Medulla oblongata (tissue), 1 donor: Measurements from ENCODE around the gene LAPTM4A.
"Not testable (repeated sequence)": the region's sequence is repeated elsewhere in the genome, so short reads cannot be mapped to it uniquely, and the experiment has no call there.

ENCODE experiments used
- DNase-seq: peaks from one replicate; pipeline ENCODE4 v3.0.0-alpha.2; 2015; ENCODE audit errors: extremely low spot score

Gene LAPTM4A

GRCh38 chr2:20051532-20052228 is at the start of gene LAPTM4A:
Gene LAPTM4A (minus strand): TSS chr2:20051628. CDS start chr2:20051520, 108 bp downstream.
- DNase-seq, result peak; percentile 100

DNA sequence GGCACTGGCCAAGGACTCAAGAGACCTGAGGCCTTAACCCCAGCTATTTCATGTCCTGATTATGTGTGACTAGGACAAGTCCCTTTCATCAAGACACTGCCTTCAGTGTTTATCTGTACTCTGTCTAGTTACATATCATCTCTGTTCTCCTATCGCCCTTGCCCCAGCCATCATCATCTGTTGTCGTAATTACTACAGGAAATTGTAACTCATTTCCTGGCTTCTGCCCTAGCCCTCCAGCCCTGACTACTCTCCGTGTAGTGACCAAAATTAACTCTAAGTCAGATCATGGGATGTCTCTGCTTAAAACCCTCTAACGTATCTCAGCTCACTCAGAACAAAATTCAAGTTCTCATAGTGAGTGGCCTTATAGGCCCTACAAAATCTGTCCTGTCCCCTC is 49.3 kb upstream of the LAPTM4A start:
- DNase-seq, result no peak

GRCh38 chr2:20099780-20100179 is 48.4 kb upstream of the LAPTM4A start:
- no peak for DNase-seq

- peak; percentile 83 for DNase-seq
Observed at GRCh38 chr2:20097889-20098714, 46.7 kb upstream of the LAPTM4A start.

- DNase-seq, result no peak
Observed at GRCh38 chr2:20095469-20095868, 44.0 kb upstream of the LAPTM4A start.

GRCh38 chr2:20094955-20095354 is 43.5 kb upstream of the LAPTM4A start:
- DNase-seq, result no peak

DNA sequence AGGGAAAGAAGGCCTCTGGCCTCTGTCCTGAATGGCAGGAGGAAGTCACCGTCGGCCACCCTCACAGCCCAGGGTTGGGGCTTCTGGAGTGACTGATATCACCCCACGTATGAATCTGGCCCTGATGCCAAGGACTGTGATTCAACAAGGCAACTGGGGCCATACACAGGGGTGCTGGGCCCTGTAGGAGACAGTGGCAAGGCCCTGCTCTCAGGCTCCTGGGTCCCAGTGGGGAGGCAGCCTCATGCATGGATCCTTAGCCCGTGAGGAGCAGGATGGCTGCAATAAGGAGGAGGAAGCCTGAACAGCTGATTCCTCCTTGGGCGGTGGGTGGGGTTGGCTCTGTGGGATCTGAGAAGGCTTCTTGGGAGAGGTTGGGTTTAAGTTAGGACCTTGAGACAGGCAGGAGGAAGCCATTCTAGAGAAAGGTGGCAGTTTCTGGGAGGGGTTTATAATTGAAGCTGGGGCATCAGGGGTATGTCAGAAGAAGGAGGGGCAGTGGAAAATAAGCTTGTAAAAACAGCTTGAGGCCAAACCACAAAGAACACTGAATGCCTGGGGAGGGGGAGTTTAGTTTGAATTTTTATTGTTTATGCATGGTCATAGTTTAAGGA is 42.8 kb upstream of the LAPTM4A start:
- DNase-seq, result no peak

- DNase-seq, result peak; percentile 11
Observed at GRCh38 chr2:20093263-20094141, 42.1 kb upstream of the LAPTM4A start.

DNA sequence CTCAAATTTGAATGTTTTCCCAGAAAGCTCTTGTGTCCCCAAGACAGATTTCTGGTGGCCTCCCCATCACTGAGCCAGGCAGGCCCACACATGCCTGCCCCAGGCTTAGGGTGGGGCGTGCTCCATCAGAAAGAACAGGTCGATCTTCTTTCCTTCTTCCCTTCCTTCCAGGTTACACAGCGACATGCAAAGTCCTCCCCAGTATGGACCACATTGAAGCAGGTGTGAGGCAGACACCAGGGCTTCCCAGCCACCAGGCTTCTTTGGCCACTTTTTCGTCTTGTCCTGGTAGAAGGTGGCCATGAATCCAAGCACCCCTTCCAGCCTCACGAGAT is 41.4 kb upstream of the LAPTM4A start:
- DNase-seq, result no peak

GRCh38 chr2:20092226-20092900 is 40.9 kb upstream of the LAPTM4A start:
- DNase-seq, result no peak

DNA sequence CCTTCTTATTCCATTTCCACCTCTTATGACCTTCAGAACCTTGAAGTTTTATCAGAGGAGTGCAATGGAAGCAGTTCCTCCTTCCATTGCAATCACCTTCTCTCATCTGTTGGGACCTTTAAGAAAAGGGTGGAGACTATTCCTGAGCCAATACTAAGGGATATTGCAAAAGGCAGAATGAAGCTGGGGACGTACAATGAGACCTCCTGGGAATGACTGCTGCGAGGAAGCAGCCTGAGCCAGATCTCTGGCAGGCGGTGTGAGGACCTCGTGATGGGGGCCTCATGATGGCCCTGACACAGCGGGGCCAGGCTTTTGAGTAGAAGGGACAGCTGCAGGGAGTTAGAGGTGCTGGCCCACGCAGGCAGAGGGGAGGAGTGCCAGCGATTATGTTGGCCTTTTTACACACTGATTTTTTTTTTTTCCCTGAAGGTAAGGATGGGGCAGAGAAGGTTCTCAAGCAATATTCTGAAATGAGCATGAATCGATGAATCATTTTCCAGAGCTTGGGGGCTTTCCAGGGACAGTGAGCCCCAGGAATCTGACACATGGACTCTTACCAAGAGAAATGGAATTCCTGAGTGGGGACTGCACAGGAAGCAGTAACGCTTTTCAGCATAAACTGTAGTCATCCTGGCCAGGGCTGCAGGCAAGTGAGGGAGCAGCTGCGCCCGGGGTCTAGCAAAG is 40.0 kb upstream of the LAPTM4A start:
- DNase-seq, result no peak

- DNase-seq, result no peak
Observed at GRCh38 chr2:20089715-20090464, 38.5 kb upstream of the LAPTM4A start.

DNA sequence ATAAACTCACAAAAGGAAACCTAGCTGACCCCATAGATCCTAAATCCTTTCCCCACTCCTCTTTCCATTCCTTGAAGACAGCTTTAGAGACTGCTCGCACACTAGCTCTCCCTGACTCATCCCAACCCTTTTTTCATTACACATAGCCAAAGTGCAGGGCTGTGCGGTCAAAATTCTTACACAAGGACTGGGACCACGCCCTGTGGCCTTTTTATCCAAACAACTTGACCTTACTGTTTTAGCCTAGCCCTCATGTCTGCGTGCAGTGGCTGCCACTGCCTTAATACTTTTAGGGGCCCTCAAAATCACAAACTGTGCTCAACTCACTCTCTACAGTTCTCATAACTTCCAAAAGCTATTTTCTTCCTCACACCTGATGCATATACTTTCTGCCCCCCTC is 34.5 kb upstream of the LAPTM4A start:
- not testable (repeated sequence) for DNase-seq

DNA sequence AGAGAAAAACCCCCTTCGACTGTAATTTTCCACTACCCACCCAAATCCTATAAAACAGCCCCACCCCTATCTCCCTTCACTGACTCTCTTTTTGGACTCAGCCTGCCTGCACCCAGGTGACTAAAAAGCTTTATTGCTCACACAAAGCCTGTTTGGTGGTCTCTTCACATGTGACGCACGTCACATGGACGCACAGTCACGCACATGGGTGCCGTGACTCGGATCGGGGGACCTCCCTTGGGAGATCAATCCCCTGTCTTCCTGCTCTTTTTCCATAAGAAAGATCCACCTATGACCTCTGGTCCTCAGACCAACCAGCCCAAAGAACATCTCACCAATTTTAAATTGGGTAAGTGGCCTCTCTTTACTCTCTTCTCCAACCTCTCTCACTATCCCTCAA is 31.4 kb upstream of the LAPTM4A start:
- DNase-seq, result not testable (repeated sequence)

- DNase-seq, result no peak
Observed at GRCh38 chr2:20081841-20082240, 30.4 kb upstream of the LAPTM4A start.

- DNase-seq, result no peak
Observed at GRCh38 chr2:20080839-20081415, 29.5 kb upstream of the LAPTM4A start.

DNA sequence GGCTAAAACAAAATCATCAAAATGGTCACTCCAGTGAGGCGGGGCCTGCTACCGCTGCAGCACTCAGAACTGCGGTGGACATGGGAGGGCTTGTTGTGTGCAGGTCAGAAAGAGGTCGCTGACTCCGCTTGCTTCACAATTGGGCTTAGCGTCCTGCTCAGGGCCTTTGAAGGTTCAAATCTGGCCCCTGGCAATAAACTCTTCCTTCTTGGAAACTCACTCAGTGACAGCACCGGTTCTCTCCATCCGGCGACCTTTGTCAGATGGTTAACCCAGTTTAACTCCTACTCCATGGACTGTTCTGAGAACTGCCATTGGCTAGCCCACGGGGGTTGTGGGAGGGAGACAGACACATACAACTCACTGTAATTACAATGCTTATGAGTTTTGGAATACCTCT is 29.0 kb upstream of the LAPTM4A start:
- DNase-seq, result no peak

- DNase-seq, result no peak
Observed at GRCh38 chr2:20079546-20080115, 28.2 kb upstream of the LAPTM4A start.

DNA sequence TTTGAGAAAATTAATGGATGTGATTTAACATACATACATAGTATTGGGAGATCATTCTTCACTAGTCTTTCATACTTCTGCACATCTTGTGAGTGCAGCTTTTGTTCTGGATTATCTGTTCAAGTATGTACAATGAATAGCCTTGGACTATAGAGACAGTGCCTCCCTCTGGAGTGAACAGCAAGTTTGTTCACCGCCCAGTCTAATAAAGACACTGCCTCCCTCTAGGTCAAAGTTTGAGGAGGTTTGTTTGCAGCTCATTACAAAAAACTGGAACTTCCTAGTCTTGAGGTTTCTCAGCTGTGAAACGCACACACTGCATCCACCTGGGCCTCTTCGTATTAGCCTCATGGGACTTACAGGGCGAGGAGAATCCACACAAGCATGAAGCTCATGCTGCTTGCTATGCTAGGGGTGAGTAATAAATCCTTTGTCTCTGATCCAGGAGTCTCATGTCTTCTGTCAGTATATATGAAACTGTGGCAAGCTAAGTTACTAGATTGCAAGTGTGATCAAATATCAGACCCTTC is 26.0 kb upstream of the LAPTM4A start:
- DNase-seq, result no peak
